Lower lobe of right lung (tissue), 2 donors: ENCODE results near the gene H3-3A. TPM values are rescaled to one million over a fixed set of nuclear protein-coding genes. Genes with fewer than 3 reads are reported as not detected.

Source experiments
- ATAC-seq, 2 donors: fragments of 200-7000 bp; cut with Tn5 transposase; one replicate each; pipeline ENCODE4 v1.9.1; 2020 to 2022; ENCODE audit warnings: mild to moderate bottlenecking in 2 of 2, moderate library complexity in 2 of 2
- DNase-seq: peaks from one replicate; pipeline ENCODE4 v3.0.0-alpha.2; 2020
- H3K27ac ChIP-seq: fragments of 200-600 bp; one replicate; pipeline ENCODE4 v1.8.0; 2022
- H3K27me3 ChIP-seq: fragments of 200-600 bp; one replicate; pipeline ENCODE4 v1.8.0; 2022; ENCODE audit warnings: low read depth
- H3K36me3 ChIP-seq: fragments of 200-600 bp; one replicate; pipeline ENCODE4 v1.8.0; 2022; ENCODE audit warnings: mild to moderate bottlenecking
- H3K4me1 ChIP-seq: fragments of 200-600 bp; one replicate; pipeline ENCODE4 v1.8.0; 2022
- H3K4me3 ChIP-seq: fragments of 200-600 bp; one replicate; pipeline ENCODE4 v1.8.0; 2022; ENCODE audit warnings: mild to moderate bottlenecking
- H3K9me3 ChIP-seq: fragments of 200-600 bp; one replicate; pipeline ENCODE4 v1.8.0; 2022
- intact Hi-C: fragments of 100-400 bp; cut with DNase I; formaldehyde crosslinking; loops from one replicate; pipeline ENCODE4 v1.11.0; 2022
- total RNA-seq: library from RNA; stranded (reverse); fragmentation: NEBNext Ultra II Directional; extraction: Animal tissue kit (Norgen Biotek cat#: 25700); gene quantifications from one replicate; pipeline ENCODE4 v1.2.1, GENCODE V29; 2021
- TF ChIP-seq, protein P1 (sequence below): fragments of 200-600 bp; IDR thresholded peaks from one replicate; pipeline ENCODE4 v1.8.0; 2022; ENCODE audit warnings: antibody characterized with exemption, mild to moderate bottlenecking
- donor health status: DM: no; HTN: yes; CAD: no; lungs with severe emphysema.

Gene H3-3A
- total RNA-seq, 1 donor from 2014 or later, result 504 TPM

DNA sequence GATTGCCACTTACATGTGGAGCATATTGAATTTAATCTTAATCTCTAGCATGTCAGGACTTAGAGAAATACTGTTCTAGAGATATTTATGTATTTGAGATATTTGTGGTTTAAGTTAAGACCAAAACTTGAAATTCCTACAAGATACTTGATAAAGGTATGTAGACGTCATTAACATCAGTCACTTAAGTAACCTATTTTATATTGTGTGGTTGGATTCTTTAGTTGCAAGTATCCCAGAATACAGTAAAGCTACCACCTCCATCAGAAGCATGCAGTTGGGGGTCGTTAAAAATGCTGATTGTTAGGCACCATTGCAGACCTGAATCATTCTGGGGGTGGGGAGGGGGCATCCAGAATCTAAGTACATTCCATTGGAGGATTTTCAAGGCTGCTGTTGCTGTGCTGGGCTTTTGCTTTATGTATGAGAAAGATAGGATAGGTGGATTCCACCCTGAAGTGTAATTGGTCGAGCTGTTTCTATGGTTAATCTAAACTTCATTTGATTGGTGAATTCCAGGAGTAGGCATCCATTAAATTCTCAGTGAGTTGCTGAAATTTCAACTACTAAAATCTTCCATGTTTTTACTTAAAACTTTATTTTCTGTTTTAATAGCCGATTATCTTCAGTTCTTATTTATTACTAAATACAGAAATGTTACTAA, 4.0 kb downstream of the H3-3A start:
- no peak overlapping the region for H3K27ac ChIP-seq
- TF ChIP-seq, protein P1, sequence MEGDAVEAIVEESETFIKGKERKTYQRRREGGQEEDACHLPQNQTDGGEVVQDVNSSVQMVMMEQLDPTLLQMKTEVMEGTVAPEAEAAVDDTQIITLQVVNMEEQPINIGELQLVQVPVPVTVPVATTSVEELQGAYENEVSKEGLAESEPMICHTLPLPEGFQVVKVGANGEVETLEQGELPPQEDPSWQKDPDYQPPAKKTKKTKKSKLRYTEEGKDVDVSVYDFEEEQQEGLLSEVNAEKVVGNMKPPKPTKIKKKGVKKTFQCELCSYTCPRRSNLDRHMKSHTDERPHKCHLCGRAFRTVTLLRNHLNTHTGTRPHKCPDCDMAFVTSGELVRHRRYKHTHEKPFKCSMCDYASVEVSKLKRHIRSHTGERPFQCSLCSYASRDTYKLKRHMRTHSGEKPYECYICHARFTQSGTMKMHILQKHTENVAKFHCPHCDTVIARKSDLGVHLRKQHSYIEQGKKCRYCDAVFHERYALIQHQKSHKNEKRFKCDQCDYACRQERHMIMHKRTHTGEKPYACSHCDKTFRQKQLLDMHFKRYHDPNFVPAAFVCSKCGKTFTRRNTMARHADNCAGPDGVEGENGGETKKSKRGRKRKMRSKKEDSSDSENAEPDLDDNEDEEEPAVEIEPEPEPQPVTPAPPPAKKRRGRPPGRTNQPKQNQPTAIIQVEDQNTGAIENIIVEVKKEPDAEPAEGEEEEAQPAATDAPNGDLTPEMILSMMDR, result no peak
- DNase-seq, result no peak
- H3K27me3 ChIP-seq, result no peaks in the 10 kb centered on the region
- H3K4me1 ChIP-seq, result peaks cover 56% of the 10 kb centered on the region
- peak overlapping the region; percentile 4 for H3K4me3 ChIP-seq
- H3K36me3 ChIP-seq, result peaks cover 63% of the 10 kb centered on the region
- ATAC-seq, result no peak
- intact Hi-C loops, result no loop called here
- H3K9me3 ChIP-seq, result no peaks in the 10 kb centered on the region

DNA sequence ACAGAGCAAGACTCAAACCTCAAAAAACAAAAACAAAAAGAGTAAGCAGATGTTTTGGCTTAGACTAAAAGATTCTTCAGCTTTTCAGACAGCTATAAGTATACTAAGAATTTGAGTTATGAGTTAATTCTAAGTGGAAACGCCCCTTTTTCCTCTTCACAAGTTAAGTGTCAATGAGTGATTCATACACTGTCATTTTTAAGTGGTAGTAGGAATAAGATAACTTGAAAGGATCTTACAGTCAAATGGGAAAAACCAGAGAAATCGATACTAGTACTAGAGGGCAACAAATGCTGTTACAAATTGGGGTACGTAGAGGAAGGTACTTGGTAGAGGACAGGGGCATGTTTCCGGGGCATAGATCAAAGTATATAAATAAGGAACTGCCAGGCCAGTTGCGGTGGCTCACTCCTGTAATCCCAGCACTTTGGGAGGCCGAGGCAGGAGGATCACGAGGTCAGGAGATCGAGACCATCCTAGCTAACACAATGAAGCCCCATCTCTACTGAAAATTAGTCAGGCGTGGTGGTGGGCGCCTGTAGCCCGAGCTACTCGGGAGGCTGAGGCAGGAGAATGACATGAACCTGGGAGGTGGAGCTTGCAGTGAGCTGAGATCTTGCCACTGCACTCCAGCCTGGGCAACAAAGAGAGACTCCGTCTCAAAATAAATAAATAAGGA, 7.4 kb downstream of the H3-3A start:
- no peak overlapping the region for H3K27ac ChIP-seq
- ATAC-seq (no peak), DNase-seq (no peak)
- H3K9me3 ChIP-seq, result no peaks in the 10 kb centered on the region
- no peaks in the 10 kb centered on the region for H3K27me3 ChIP-seq
- peaks cover 95% of the 10 kb centered on the region for H3K36me3 ChIP-seq
- intact Hi-C loops, result no loop called here
- TF ChIP-seq, protein P1, result no peak
- peaks cover 51% of the 10 kb centered on the region for H3K4me1 ChIP-seq
- H3K4me3 ChIP-seq, result no peak overlapping the region

DNA sequence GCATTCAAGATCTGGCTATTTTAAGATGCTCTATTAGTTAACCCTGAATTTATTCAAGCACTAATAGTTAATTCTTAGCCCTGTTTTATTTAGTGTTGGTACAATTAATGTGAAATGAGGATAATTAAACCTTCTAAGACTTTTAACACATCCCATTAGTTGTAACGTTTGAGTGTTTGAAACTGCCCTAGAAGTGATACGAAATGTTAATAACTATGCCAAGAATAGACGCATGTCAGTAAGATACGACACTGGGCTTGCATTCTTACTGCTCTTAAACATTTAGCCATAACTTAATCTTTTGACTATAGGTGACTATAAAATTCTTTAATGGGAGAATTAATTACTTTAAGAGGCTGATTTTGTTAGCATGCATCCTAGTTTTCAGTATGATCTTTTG, 9.8 kb downstream of the H3-3A start:
- H3K4me3 ChIP-seq, result no peak overlapping the region
- TF ChIP-seq, protein P1, result no peak
- DNase-seq, result no peak
- peaks cover 77% of the 10 kb centered on the region for H3K36me3 ChIP-seq
- no peak overlapping the region for H3K27ac ChIP-seq
- H3K4me1 ChIP-seq, result peaks cover 27% of the 10 kb centered on the region
- H3K9me3 ChIP-seq, result no peaks in the 10 kb centered on the region
- ATAC-seq, result no peak
- intact Hi-C loops, result no loop called here
- H3K27me3 ChIP-seq, result no peaks in the 10 kb centered on the region

DNA sequence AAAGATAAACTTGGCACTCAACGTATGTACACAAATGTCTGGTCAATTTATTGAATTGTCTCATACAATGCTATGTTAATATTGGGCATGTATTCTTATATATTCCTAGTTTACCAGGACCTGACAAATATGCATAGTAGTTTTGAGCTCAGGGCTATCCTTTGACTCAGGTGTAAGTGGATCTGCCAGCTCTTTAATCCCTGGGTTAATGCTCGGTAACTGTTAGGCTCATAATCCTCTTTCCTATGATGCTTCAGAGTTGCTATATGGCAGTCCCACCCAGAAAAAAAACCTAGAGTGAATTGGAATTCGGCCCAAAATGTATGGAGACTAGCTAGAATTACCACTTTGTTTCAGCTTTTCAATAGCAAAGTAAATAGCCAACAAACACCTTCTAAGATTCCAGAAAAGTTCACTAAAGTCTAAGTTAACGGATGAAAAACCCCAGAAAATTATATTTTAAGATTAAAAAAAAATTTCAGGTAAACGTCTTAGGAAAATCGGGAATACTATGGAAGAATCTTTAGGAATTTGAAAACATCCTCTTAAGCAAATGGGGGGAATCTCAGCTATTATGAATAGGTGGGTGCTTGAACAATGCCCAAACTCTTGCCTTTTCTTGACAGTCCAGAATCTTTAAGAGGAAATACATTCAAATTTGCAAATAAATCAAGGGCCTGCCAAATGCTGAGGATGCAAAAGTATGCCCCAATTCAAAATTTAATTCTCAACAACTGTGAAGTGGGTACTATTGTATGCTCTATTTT, 10.9 kb downstream of the H3-3A start:
- TF ChIP-seq, protein P1, result no peak
- Histone ChIP-seq H3K27me3 (no peaks in the 10 kb centered on the region), H3K9me3 (no peaks in the 10 kb centered on the region), H3K27ac (no peak overlapping the region), H3K4me1 (peaks cover 18% of the 10 kb centered on the region), H3K4me3 (no peak overlapping the region), H3K36me3 (peaks cover 66% of the 10 kb centered on the region)
- ATAC-seq (no peak), DNase-seq (no peak)
- intact Hi-C loops, result no loop called here

DNA sequence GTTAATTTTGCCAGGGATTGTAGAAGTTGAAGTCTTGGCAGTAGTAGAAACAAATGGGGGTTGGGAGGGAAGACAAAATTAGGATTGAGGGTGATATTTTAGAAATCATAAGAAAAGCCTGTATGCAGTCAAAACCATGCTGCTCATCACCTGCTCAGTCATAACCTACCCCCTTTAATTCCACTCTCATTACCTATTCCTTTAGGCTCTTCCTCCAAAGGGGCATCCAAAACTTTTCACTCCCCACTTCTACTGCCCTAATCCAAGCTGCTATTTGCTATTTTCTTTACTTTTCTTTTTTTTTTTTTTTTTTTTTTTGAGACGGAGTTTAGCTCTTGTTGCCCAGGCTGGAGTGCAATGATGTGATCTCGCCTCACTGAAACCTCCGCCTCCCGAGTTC, 11.5 kb downstream of the H3-3A start:
- ATAC-seq (no peak), DNase-seq (no peak)
- TF ChIP-seq, protein P1, result no peak
- Histone ChIP-seq H3K36me3 (peaks cover 60% of the 10 kb centered on the region), H3K9me3 (no peaks in the 10 kb centered on the region), H3K27ac (no peak overlapping the region), H3K27me3 (no peaks in the 10 kb centered on the region), H3K4me1 (peaks cover 14% of the 10 kb centered on the region), H3K4me3 (no peak overlapping the region)
- intact Hi-C loops, result no loop called here
